GM12878 (cell line): ENCODE results near the gene PRDM7. TPM values are rescaled to one million over a fixed set of nuclear protein-coding genes. Genes with fewer than 3 reads are reported as not detected.

ENCODE experiments used
- ATAC-seq: fragments of 200-7000 bp; cut with Tn5 transposase; 3 replicates; pipeline ENCODE4 v1.9.1; 2020; ENCODE audit warnings: mild to moderate bottlenecking, moderate library complexity
- BruUV-seq: library from RNA; stranded (reverse); fragments of 400-500 nt; replicated peaks from 2 replicates; lab custom pipeline; 2021; lab: Mats Ljungman, UMichigan
- CTCF ChIA-PET: fragments of 300-600 bp; sonication (Branson Sonifier 250); formaldehyde crosslinking; extraction: SDS; loops from one replicate; lab custom pipeline; 2021; ENCODE audit warnings: inconsistent platforms; lab: Yijun Ruan, JAX
- POLR2A ChIA-PET: fragments of 350-600 bp; formaldehyde crosslinking; extraction: SDS; loops from one replicate; lab custom pipeline; 2021; ENCODE audit warnings: inconsistent platforms; lab: Charles Lee
- RAD21 ChIA-PET: fragments of 300-600 bp; sonication (Branson Sonifier 250); formaldehyde crosslinking; loops from one replicate; lab custom pipeline; 2023; ENCODE audit warnings: antibody characterized with exemption; ENCODE audit not compliant: unreplicated experiment; lab: Charles Lee
- SMC1A ChIA-PET: fragments of 300-600 bp; sonication (Branson Sonifier 250); formaldehyde crosslinking; loops from one replicate; lab custom pipeline; 2023; ENCODE audit not compliant: unreplicated experiment, uncharacterized antibody; lab: Charles Lee
- DNase-seq: peaks from one replicate; pipeline ENCODE4 v3.0.0-alpha.2; 2011; ENCODE audit warnings: low read depth, low spot score
- FAIRE-seq: peaks from 3 replicates; lab custom pipeline; 2011; peaks lifted over from hg19 to GRCh38; lab: Jason Lieb, UNC
- H2AFZ ChIP-seq: 2 replicates; pipeline ENCODE4 v1.6.0; 2011; ENCODE audit warnings: low read depth, low read length, control low read depth; ENCODE audit not compliant: control insufficient read depth
- H3K27ac ChIP-seq: 2 replicates; pipeline ENCODE4 v1.5.1; 2011; ENCODE audit warnings: control low read depth; ENCODE audit not compliant: control insufficient read depth, insufficient read depth
- H3K27me3 ChIP-seq, 2 experiments: replicated peaks in 1 of 2; 2 replicates each; pipeline versions ENCODE4 v1.6.0 to v1.6.1; 2011; ENCODE audit warnings: low read length in 1 of 2; ENCODE audit not compliant: control insufficient read depth in 2 of 2, insufficient read depth in 2 of 2
- H3K36me3 ChIP-seq, 2 experiments: 2 replicates each; pipeline ENCODE4 v1.5.1; 2011; ENCODE audit warnings: low read length in 1 of 2; ENCODE audit not compliant: control insufficient read depth in 2 of 2, insufficient read depth in 2 of 2
- H3K4me1 ChIP-seq: 2 replicates; pipeline ENCODE4 v1.6.1; 2011; ENCODE audit warnings: mild to moderate bottlenecking, low read length, moderate library complexity, mixed read lengths; ENCODE audit not compliant: control insufficient read depth, insufficient read depth
- H3K4me2 ChIP-seq: 2 replicates; pipeline ENCODE4 v1.6.0; 2011; ENCODE audit warnings: control low read depth; ENCODE audit not compliant: control insufficient read depth, insufficient read depth
- H3K4me3 ChIP-seq: fragments of 200-600 bp; sonication (generic); 2 replicates; pipeline ENCODE4 v1.5.1; 2016
- H3K79me2 ChIP-seq: 2 replicates; pipeline ENCODE4 v1.6.0; 2011; ENCODE audit warnings: low read length; ENCODE audit not compliant: control insufficient read depth, insufficient read depth
- H3K9ac ChIP-seq: 2 replicates; pipeline ENCODE4 v1.8.0; 2011; ENCODE audit warnings: low read length, control low read depth, mixed read lengths; ENCODE audit not compliant: control insufficient read depth, insufficient read depth
- H3K9me3 ChIP-seq: replicated peaks from 3 replicates; pipeline ENCODE4 v1.5.1; 2011; ENCODE audit warnings: mild to moderate bottlenecking, low read length; ENCODE audit not compliant: control insufficient read depth, insufficient read depth
- H4K20me1 ChIP-seq: 2 replicates; pipeline ENCODE4 v1.6.0; 2011; ENCODE audit not compliant: control insufficient read depth, insufficient read depth
- CHD1 ChIP-seq: IDR thresholded peaks from 2 replicates; pipeline ENCODE4 v1.6.1; 2012; ENCODE audit warnings: low read depth, low read length, improper control_type of control experiment
- CHD4 ChIP-seq: fragments of 200-600 bp; sonication (generic); IDR thresholded peaks from 2 replicates; pipeline ENCODE4 v1.6.1; 2016; ENCODE audit warnings: mild to moderate bottlenecking
- ELK1 ChIP-seq: IDR thresholded peaks from 2 replicates; pipeline ENCODE4 v1.6.1; 2012; ENCODE audit warnings: low read depth, low read length, improper control_type of control experiment
- HDAC6 ChIP-seq: fragments of 200-600 bp; sonication (generic); IDR thresholded peaks from one replicate; pipeline ENCODE4 v1.8.0; 2017; ENCODE audit warnings: antibody characterized with exemption; ENCODE audit not compliant: unreplicated experiment
- KLF5 ChIP-seq: fragments of 450-650 bp; IDR thresholded peaks from 2 replicates; pipeline ENCODE4 v1.6.1; 2014; ENCODE audit warnings: mild to moderate bottlenecking; ENCODE audit not compliant: partially characterized antibody
- PAX8 ChIP-seq: fragments of 450-650 bp; IDR thresholded peaks from 2 replicates; pipeline ENCODE4 v1.6.1; 2017; ENCODE audit warnings: mild to moderate bottlenecking, moderate library complexity
- POLR2AphosphoS5 ChIP-seq: IDR thresholded peaks from 2 replicates; pipeline ENCODE4 v1.6.1; 2011; ENCODE audit warnings: mild to moderate bottlenecking, low read length, inconsistent platforms
- SMAD1 ChIP-seq: fragments of 450-650 bp; IDR thresholded peaks from 2 replicates; pipeline ENCODE4 v1.6.1; 2018; ENCODE audit warnings: mild to moderate bottlenecking, low read depth; ENCODE audit not compliant: partially characterized antibody
- SMAD5 ChIP-seq: IDR thresholded peaks from 2 replicates; pipeline ENCODE4 v1.6.1; 2016; ENCODE audit warnings: antibody characterized with exemption, low read depth
- SMC3 ChIP-seq: IDR thresholded peaks from 2 replicates; pipeline ENCODE4 v1.6.1; 2011; ENCODE audit warnings: low read length, improper control_type of control experiment, borderline replicate concordance
- TARDBP ChIP-seq: IDR thresholded peaks from 2 replicates; pipeline ENCODE4 v1.6.1; 2016; ENCODE audit warnings: borderline replicate concordance
- TBL1XR1 ChIP-seq: IDR thresholded peaks from 2 replicates; pipeline ENCODE4 v1.6.1; 2012; ENCODE audit warnings: low read depth, low read length, improper control_type of control experiment
- ZBTB33 ChIP-seq: fragments of 450-650 bp; IDR thresholded peaks from 2 replicates; pipeline ENCODE4 v1.6.1; 2017; ENCODE audit warnings: mild to moderate bottlenecking
- ZNF217 ChIP-seq: fragments of 450-650 bp; IDR thresholded peaks from 2 replicates; pipeline ENCODE4 v1.6.1; 2017; ENCODE audit warnings: antibody characterized with exemption, mild to moderate bottlenecking
- ZNF24 ChIP-seq: fragments of 450-650 bp; IDR thresholded peaks from 2 replicates; pipeline ENCODE4 v1.6.1; 2017; ENCODE audit warnings: antibody characterized with exemption, mild to moderate bottlenecking
- ZZZ3 ChIP-seq: IDR thresholded peaks from 2 replicates; pipeline ENCODE4 v1.6.1; 2011; ENCODE audit warnings: low read depth; ENCODE audit not compliant: control insufficient read depth, insufficient read length
- WGBS: methylation state at CpG from one replicate; pipeline ENCODE4 v1.1.6; 2016; ENCODE audit warnings: low lambda C conversion rate; ENCODE audit not compliant: insufficient replicate concordance, insufficient coverage; ENCODE audit errors: missing lambda C conversion rate; 5-methylcytosine and 5-hydroxymethylcytosine counted together
- in situ Hi-C: fragments of 300-500 bp; cut with MboI; formaldehyde crosslinking; loops from 9 replicates; pipeline ENCODE4 v1.14.3; 2018; ENCODE audit warnings: mixed read lengths
- intact Hi-C: fragments of 100-400 bp; cut with micrococcal nuclease; formaldehyde crosslinking; loops from one replicate; pipeline ENCODE4 v1.14.2; 2022; ENCODE audit not compliant: unreplicated experiment
- polyA plus RNA-seq, 11 experiments: library from polyadenylated mRNA; depleted of rRNA in 4 of 11; unstranded in 6 of 11; stranded (reverse) in 5 of 11; fragments of >200 nt; fragmentation: Nextera tagmentation in 4 of 11; fragmentation: Illumina TruSeq in 1 of 11; extraction: Ambion mirVana in 4 of 11; extraction: Trizol in 1 of 11; gene quantifications; 1 replicate in 1 of 11; 2 replicates in 10 of 11; pipeline versions ENCODE4 v1.2.1 to v1.2.3, GENCODE V29; 2011 to 2016; ENCODE audit warnings: inconsistent platforms in 2 of 11, missing spikeins in 2 of 11, low read depth in 1 of 11
- total RNA-seq, 4 experiments: library from RNA; depleted of rRNA in 3 of 4; stranded (reverse); fragments of >200 nt in 3 of 4; fragmentation: Illumina TruSeq in 1 of 4; extraction: Trizol in 1 of 4; gene quantifications; 2 replicates each; pipeline versions ENCODE4 v1.2.1 to v1.2.3, GENCODE V29; 2013 to 2021

The PRDM7 gene
- total and polyA plus RNA-seq, 10 of the 15 experiments (the other 5 are each of a cell fraction or from before 2014, with no cell fraction given) = not detected

GRCh38 chr16:90061437-90061836 lies 15.7 kb downstream of the PRDM7 start:
- intact Hi-C loops = no loop called here
- CTCF ChIA-PET = no interaction called here

More at GRCh38 chr16:90061437-90061836, 15.7 kb downstream of the PRDM7 start:
- in situ Hi-C loops = no loop called here
- DNase-seq = no peak
- no peak overlapping the region for H3K4me2 ChIP-seq
- no peaks in the 10 kb centered on the region for H3K4me1 ChIP-seq
- H3K9me3 ChIP-seq = no peaks in the 10 kb centered on the region
- no TSS peak for BruUV-seq
- no peaks in the 10 kb centered on the region for H4K20me1 ChIP-seq
- POLR2A ChIA-PET = no interaction called here
- ATAC-seq = no peak
- no peak overlapping the region for H3K27ac ChIP-seq
- H2AFZ ChIP-seq = no peak overlapping the region
- no peaks in the 10 kb centered on the region; a peak in 1 of 4 replicates for H3K27me3 ChIP-seq
- SMC1A ChIA-PET = no interaction called here
- WGBS = 12% methylated on average over 3 of the region's 3 CpGs
- RAD21 ChIA-PET = no interaction called here
- H3K36me3 ChIP-seq = no peaks in the 10 kb centered on the region
- no peak for TF ChIP-seq ZZZ3
- no peak for TF ChIP-seq KLF5
- TF ChIP-seq SMAD5 = no peak
- no peak for TF ChIP-seq HDAC6
- TF ChIP-seq SMC3 = no peak
- no peak for TF ChIP-seq POLR2AphosphoS5
- TF ChIP-seq CHD1 = no peak
- no peak for TF ChIP-seq ZNF24
- no peak for TF ChIP-seq SMAD1
- no peak for TF ChIP-seq TARDBP
- TF ChIP-seq CHD4 = no peak
- TF ChIP-seq PAX8 = no peak
- no peak for TF ChIP-seq ZBTB33
- TF ChIP-seq TBL1XR1 = no peak
- no peak for TF ChIP-seq ELK1
- TF ChIP-seq ZNF217 = no peak
- H3K4me3 ChIP-seq = no peak overlapping the region
- H3K9ac ChIP-seq = no peak overlapping the region
- no peaks in the 10 kb centered on the region for H3K79me2 ChIP-seq
- no peak for FAIRE-seq
